ENCODE results near the gene MGLL. TPM values are rescaled to one million over a fixed set of nuclear protein-coding genes. Genes with fewer than 3 reads are reported as not detected.

MGLL gene
- polyA plus RNA-seq, 1 experiment = 108 TPM

DNA sequence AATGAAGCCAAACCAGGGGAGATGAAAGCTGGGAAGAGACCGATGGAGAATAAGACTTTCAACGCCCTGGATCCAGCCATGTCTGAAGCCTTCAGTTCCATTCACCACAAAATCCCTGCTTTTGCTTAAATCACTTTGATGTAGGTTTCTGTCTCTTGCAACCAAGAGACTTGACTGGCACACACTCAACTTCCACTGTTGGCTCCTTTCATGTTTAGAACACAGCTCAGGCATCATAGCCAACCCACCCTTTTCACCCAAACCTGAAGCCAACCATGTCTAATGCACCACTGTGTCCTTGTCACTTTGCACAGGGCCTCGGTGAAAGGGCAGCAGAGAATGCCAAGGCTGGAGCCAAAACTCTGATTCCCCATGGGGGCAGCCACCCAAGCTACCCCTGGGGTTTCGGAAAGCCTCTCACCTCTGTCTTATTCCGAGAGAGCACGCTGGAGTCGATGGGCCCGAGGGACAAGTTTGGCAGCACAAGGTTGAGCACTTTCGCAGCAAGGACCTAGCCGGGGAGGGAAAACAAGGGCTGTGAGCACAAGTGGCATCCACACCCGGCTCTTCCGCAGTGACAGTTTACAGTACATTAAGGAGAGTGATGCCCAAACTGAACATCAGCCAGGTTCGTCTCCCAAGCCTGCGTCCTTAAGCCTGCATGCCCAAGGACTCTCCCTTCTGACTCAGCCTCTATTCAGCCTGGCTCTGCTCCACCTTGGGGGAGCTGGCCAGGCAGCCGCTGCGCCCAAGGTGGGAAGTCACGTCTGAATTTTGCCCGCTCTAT, 112.0 kb downstream of the MGLL start:
- DNase-seq (ENCODE audit: low read depth) = no peak
- H3K4me3 ChIP-seq (ENCODE audit: low read depth, low read length) = no peak overlapping the region
- ChIA-PET CTCF (interaction anchor here (1.0 kb wide), 1 partner anchor 13 kb away, joined by 3 read pairs; no protein-coding TSS in a partner anchor), POLR2A (no interaction called here)
- H3K27me3 ChIP-seq (ENCODE audit: control insufficient read depth, insufficient read depth, low read length) = no peaks in the 10 kb centered on the region
- H3K36me3 ChIP-seq (ENCODE audit: control insufficient read depth, insufficient read depth, low read length) = peaks cover 13% of the 10 kb centered on the region
- TF ChIP-seq, protein P1, sequence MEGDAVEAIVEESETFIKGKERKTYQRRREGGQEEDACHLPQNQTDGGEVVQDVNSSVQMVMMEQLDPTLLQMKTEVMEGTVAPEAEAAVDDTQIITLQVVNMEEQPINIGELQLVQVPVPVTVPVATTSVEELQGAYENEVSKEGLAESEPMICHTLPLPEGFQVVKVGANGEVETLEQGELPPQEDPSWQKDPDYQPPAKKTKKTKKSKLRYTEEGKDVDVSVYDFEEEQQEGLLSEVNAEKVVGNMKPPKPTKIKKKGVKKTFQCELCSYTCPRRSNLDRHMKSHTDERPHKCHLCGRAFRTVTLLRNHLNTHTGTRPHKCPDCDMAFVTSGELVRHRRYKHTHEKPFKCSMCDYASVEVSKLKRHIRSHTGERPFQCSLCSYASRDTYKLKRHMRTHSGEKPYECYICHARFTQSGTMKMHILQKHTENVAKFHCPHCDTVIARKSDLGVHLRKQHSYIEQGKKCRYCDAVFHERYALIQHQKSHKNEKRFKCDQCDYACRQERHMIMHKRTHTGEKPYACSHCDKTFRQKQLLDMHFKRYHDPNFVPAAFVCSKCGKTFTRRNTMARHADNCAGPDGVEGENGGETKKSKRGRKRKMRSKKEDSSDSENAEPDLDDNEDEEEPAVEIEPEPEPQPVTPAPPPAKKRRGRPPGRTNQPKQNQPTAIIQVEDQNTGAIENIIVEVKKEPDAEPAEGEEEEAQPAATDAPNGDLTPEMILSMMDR (IDR thresholded peaks at IDR 0.05; ENCODE audit: insufficient read depth, low read depth, low read length) = no peak

DNA sequence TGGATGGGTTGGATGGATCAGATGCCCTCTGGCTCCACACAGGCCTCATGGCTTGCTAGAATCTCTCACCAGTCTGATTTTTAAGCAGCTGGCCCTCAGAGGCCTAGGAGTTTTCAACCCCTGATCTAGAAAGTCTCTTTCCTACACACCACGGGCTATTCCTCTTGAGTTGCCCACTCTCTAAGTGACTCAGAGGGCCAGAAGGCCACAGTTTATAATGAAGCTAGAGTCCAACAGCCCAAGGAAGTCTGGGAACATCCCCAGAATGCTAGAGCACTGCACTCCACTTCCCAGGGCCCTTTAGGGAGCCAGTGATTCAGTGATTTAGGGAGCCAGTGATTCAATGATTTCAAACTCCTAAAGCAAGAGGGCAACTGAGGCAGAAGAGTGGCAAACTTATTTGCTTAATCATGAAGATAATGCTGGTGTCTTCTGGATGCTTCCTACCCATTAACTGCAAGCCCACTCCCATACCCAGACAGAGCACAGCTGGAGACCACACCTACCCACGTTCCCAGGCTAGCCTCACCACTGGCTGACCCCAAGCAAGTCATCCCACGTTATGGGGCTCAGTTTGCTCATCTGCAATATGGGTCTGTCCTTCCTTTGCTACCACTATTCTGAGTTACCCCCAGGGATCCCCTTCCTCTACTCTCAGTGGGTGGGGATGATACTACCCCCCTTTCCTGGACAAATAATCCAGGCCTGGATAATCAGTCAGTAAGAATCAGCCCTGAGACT, 112.8 kb downstream of the MGLL start:
- Histone ChIP-seq H3K4me3 (ENCODE audit: low read depth, low read length) (no peak overlapping the region), H3K36me3 (ENCODE audit: control insufficient read depth, insufficient read depth, low read length) (peaks cover 13% of the 10 kb centered on the region), H3K27me3 (ENCODE audit: control insufficient read depth, insufficient read depth, low read length) (no peaks in the 10 kb centered on the region)
- POLR2A ChIA-PET = no interaction called here
- CTCF ChIA-PET = interaction anchor here (1.0 to 1.3 kb wide), 3 partner anchors 13 to 54 kb away, joined by 3 read pairs; no protein-coding TSS in a partner anchor
- TF ChIP-seq, protein P1 (IDR thresholded peaks at IDR 0.05; ENCODE audit: insufficient read depth, low read depth, low read length) = no peak
- DNase-seq (ENCODE audit: low read depth) = no peak

DNA sequence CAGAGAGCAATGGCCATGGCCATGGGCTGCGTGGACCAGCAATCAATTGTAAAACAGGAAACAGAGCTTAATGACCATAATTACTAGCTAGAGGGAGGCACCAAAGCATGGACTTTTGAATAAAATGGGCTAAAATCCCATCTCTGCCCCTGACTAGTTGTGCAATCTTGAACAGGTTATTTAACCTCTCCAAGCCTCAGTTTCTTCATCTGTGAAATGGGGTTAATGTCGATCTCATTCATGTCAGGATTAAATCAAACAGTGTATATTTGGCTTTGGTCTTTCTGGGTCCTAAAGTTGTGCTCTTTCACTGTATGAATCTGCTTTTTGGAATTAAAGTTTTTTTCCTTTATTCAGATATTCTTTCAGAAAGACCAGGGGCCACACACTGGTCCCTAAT, 113.5 kb downstream of the MGLL start:
- CTCF ChIA-PET = interaction anchor here (1.1 to 1.3 kb wide), 2 partner anchors 39 to 54 kb away, joined by 3 read pairs; no protein-coding TSS in a partner anchor
- TF ChIP-seq, protein P1 (IDR thresholded peaks at IDR 0.05; ENCODE audit: insufficient read depth, low read depth, low read length) = no peak
- Histone ChIP-seq H3K27me3 (ENCODE audit: control insufficient read depth, insufficient read depth, low read length) (no peaks in the 10 kb centered on the region), H3K4me3 (ENCODE audit: low read depth, low read length) (no peak overlapping the region), H3K36me3 (ENCODE audit: control insufficient read depth, insufficient read depth, low read length) (peaks cover 10% of the 10 kb centered on the region)
- no peak for DNase-seq (ENCODE audit: low read depth)
- POLR2A ChIA-PET = no interaction called here

DNA sequence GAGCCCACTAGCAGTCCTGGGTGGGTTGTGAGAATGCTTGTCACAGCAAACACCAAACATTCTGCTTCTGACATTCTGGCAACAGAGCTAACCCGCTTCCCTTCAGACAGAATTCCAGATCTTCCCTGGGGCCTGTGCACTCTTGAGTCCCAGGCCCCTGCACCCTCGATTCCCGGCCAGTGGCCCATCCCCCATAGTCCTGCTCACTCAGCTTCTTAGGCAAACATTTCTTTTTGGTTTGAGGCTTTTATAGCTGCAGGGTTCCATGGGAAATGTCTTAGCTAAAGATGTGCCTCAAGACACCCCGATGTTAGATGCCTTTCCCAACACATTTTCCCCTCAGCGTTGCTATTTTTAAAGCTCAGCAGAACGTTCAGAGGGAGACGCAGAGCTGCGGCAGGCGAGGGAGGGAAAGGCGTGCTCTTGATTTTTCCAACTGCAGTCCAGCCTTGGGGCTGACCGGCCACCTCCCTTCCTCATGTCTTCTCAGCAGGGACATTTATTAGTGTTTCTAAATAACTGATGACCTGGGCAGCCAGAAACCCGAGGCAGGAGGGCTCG, 114.4 kb downstream of the MGLL start:
- Histone ChIP-seq H3K27me3 (ENCODE audit: control insufficient read depth, insufficient read depth, low read length) (no peaks in the 10 kb centered on the region), H3K4me3 (ENCODE audit: low read depth, low read length) (no peak overlapping the region), H3K36me3 (ENCODE audit: control insufficient read depth, insufficient read depth, low read length) (peaks cover 10% of the 10 kb centered on the region)
- POLR2A ChIA-PET = no interaction called here
- CTCF ChIA-PET = no interaction called here
- TF ChIP-seq, protein P1 (IDR thresholded peaks at IDR 0.05; ENCODE audit: insufficient read depth, low read depth, low read length) = no peak
- DNase-seq (ENCODE audit: low read depth) = no peak

DNA sequence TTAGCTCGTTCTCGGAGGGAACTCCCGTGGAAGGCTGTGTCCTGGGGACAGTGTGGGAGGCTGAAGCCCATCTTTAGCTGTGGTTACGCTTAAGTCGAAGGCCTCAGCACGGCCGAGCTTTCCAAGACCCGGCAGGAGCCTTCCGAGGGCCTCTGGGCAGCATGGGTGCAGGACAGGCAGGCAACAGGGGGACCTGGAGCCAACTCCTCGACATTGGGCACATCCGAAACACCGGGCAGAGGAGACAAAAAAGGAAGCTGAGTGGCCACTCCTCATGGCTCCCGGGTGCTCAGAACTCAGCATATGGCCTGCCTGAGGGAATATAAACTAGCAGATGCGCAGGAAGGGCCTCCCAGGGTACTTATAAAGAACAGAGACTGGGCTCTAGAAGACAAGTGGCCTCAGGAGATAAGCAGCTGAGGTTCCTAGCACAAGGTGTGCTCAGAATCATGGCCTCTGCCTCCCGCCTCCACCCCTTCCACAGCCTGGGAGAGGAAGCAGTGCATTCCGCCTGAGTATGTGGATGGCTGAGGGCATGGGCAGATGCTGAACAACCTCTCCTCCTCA, 115.4 kb downstream of the MGLL start:
- DNase-seq (ENCODE audit: low read depth) = no peak
- H3K27me3 ChIP-seq (ENCODE audit: control insufficient read depth, insufficient read depth, low read length) = no peaks in the 10 kb centered on the region
- ChIA-PET CTCF (interaction anchor here (0.8 to 1.2 kb wide), 3 partner anchors 9 to 15 kb away, joined by 3 to 5 read pairs (median 5); no protein-coding TSS in a partner anchor), POLR2A (no interaction called here)
- H3K36me3 ChIP-seq (ENCODE audit: control insufficient read depth, insufficient read depth, low read length) = peaks cover 7% of the 10 kb centered on the region
- TF ChIP-seq, protein P1 (IDR thresholded peaks at IDR 0.05; ENCODE audit: insufficient read depth, low read depth, low read length) = no peak
- no peak overlapping the region for H3K4me3 ChIP-seq (ENCODE audit: low read depth, low read length)

Measured in BJ (cell line).